Peyer's patch (tissue), 4 donors: ENCODE results near the gene NCOA5.

ENCODE experiments used
- POLR2A ChIP-seq, 2 donors: fragments of 450-650 bp; IDR thresholded peaks; one replicate each; pipeline ENCODE4 v1.5.1; 2017; ENCODE audit warnings: antibody characterized with exemption in 2 of 2, mild to moderate bottlenecking in 2 of 2, moderate library complexity in 2 of 2
- TF ChIP-seq, protein P1 (sequence below), 6 experiments: fragments of 450-650 bp in 4 of 6; fragments of 200-600 bp in 2 of 6; sonication (generic) in 1 of 6; IDR thresholded peaks; one replicate each; pipeline ENCODE4 v1.5.1; 2017 to 2019; ENCODE audit warnings: antibody characterized with exemption in 6 of 6, mild to moderate bottlenecking in 3 of 6, moderate library complexity in 1 of 6

DNA sequence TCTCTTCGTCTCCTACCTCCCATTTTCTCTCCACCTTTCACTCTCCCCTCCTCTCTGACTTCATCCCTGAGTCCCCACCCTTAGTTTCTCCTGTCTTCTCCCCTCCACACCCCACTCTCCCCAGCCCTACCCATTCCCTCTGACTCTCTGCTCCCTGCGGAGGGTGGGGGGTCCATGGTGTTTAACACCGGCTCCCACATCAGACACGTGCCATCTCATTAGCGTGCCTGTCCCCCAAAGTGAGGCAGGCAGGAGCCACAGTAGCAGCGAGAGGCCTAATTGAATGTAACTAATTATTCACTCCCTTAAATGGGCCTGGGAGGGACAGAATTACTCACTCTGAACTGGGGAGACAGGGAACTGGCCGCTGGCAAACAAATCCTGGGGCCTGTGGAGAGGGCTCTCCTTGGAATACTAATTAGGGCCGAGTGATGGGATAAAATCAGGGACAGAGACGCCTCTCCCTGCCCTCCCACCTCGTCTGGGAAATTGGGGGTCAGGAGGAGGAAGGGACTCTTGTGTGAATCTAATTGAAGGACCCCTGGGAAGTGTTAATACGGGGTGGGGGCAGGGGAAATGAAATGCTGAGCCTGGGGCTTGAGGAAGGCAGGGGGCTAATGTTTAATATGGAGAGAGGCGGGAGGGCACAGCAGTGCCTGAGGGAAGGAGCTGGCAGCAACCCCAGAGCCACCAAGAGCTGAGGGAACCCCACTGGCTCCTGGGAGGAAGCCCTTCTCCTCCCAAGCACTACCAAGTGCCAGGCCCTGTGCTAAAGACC lies 46.3 kb upstream of the NCOA5 start:
- no peak for TF ChIP-seq POLR2A (IDR thresholded peaks at IDR 0.05)
- TF ChIP-seq, protein P1, sequence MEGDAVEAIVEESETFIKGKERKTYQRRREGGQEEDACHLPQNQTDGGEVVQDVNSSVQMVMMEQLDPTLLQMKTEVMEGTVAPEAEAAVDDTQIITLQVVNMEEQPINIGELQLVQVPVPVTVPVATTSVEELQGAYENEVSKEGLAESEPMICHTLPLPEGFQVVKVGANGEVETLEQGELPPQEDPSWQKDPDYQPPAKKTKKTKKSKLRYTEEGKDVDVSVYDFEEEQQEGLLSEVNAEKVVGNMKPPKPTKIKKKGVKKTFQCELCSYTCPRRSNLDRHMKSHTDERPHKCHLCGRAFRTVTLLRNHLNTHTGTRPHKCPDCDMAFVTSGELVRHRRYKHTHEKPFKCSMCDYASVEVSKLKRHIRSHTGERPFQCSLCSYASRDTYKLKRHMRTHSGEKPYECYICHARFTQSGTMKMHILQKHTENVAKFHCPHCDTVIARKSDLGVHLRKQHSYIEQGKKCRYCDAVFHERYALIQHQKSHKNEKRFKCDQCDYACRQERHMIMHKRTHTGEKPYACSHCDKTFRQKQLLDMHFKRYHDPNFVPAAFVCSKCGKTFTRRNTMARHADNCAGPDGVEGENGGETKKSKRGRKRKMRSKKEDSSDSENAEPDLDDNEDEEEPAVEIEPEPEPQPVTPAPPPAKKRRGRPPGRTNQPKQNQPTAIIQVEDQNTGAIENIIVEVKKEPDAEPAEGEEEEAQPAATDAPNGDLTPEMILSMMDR (IDR thresholded peaks at IDR 0.05) = no peak
